NCI-H1694 treated with DMSO at 0.1 percent for 48 hours (cell line): ENCODE data around the gene STC2.
"Not testable (repeated sequence)": the region's sequence is repeated elsewhere in the genome, so short reads cannot be mapped to it uniquely, and the experiment has no call there.

ENCODE experiments used
- DNase-seq: peaks from one replicate; lab custom pipeline; 2025; lab: John Stamatoyannopoulos, UW

Gene STC2

GRCh38 chr5:173327948-173328843 lies at the start of gene STC2:
STC2 (minus strand) TSS chr5:173328414; CDS start chr5:173328193, 221 bp downstream.
- peak; percentile 27 for DNase-seq

- DNase-seq, result no peak
These were observed 43.2 kb upstream of the STC2 start for GRCh38 chr5:173371400-173371799.

- DNase-seq, result not testable (repeated sequence)
These were observed 35.2 kb upstream of the STC2 start for GRCh38 chr5:173363406-173363805.

GRCh38 chr5:173355561-173355960 lies 27.3 kb upstream of the STC2 start:
- DNase-seq, result no peak

GRCh38 chr5:173354645-173355044 lies 26.4 kb upstream of the STC2 start:
- no peak for DNase-seq

- DNase-seq, result no peak
These were observed 24.4 kb upstream of the STC2 start for GRCh38 chr5:173352366-173353349.

- no peak for DNase-seq
These were observed 14.9 kb upstream of the STC2 start for GRCh38 chr5:173342813-173343755.

GRCh38 chr5:173341961-173342430 lies 13.8 kb upstream of the STC2 start:
- DNase-seq, result no peak

GRCh38 chr5:173340984-173341383 lies 12.8 kb upstream of the STC2 start:
- no peak for DNase-seq

- no peak for DNase-seq
These were observed 12.2 kb upstream of the STC2 start for GRCh38 chr5:173340451-173340850.

- DNase-seq, result no peak
These were observed 11.1 kb upstream of the STC2 start for GRCh38 chr5:173339286-173339685.

- no peak for DNase-seq
These were observed 10.3 kb upstream of the STC2 start for GRCh38 chr5:173338380-173339015.

GRCh38 chr5:173334808-173335207 lies 6.6 kb upstream of the STC2 start:
- no peak for DNase-seq

- DNase-seq, result no peak
These were observed 5.9 kb upstream of the STC2 start for GRCh38 chr5:173333925-173334661.

- peak; percentile 26 for DNase-seq
These were observed 3.8 kb upstream of the STC2 start for GRCh38 chr5:173331956-173332479.

- DNase-seq, result no peak
These were observed 3.1 kb upstream of the STC2 start for GRCh38 chr5:173331287-173331686.

- no peak for DNase-seq
These were observed 2.4 kb upstream of the STC2 start for GRCh38 chr5:173330338-173331206.

GRCh38 chr5:173329491-173330337 lies 1.5 kb upstream of the STC2 start:
- DNase-seq, result no peak
